ENCODE data around the gene NFIB. TPM values are rescaled to one million over a fixed set of nuclear protein-coding genes. Genes with fewer than 3 reads are reported as not detected.

Gene NFIB
- total RNA-seq, 1 experiment from 2014 or later = 12.5 TPM

DNA sequence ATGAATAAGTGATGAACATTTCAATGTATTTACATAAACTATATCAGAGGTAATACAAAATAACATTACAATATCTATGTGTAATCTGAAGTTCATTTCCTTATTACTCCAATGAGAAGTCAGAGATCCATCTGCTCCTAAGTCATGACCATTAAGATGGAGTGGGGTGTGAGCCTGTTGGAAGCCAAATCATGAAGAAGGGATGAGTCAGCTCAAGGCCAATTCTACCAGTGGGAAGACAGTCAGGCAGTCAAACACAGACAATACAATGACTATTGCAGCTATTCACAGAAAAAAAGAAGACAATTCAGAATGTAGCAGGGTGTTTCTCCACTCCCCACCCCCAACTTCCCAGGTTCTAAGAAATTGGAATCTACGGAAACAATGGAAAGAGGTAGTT is 155.0 kb downstream of the NFIB start (continued):
- TF ChIP-seq, protein P1, sequence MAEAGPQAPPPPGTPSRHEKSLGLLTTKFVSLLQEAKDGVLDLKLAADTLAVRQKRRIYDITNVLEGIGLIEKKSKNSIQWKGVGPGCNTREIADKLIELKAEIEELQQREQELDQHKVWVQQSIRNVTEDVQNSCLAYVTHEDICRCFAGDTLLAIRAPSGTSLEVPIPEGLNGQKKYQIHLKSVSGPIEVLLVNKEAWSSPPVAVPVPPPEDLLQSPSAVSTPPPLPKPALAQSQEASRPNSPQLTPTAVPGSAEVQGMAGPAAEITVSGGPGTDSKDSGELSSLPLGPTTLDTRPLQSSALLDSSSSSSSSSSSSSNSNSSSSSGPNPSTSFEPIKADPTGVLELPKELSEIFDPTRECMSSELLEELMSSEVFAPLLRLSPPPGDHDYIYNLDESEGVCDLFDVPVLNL (CRISPR knock-in tag; IDR thresholded peaks at IDR 0.05; ENCODE audit: borderline replicate concordance, low read depth) = no peak
- TF ChIP-seq ZNF219 (CRISPR knock-in tag; IDR thresholded peaks at IDR 0.05; ENCODE audit: borderline replicate concordance) = no peak
- no peak for TF ChIP-seq SP1 (CRISPR knock-in tag; conservative IDR thresholded peaks at IDR 0.05)
- no peak for TF ChIP-seq NR1H2 (CRISPR knock-in tag; IDR thresholded peaks at IDR 0.05)

DNA sequence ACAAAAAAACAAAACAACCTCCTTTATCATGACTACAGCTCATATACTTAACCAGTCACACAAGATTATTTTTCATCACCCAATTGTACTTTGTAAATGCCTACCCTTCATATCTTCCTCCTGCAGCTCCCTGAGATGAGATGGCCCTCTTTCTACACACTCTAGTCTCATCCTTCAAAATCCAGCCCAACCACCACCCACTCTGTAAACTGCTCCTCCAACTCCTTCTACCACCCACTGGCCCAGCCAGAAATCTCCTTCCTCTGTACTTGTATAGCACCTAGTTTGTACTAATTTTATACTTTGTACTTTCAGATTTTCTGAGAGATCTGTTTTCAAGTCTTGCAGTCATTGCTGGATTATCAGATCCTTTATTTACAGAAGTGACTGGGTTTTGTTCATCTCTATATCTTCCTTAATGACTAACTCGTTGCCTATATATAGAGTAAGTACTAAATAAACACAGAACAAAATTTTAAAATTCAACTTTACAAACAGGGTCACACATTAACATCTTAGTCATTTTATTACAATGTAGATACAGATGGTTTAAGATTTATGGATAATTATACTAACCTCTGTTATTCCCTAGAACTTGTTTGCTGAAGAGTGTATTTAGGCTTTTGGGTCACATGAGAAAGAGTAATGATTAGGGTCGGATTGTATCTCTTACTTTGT is 155.7 kb downstream of the NFIB start:
- Mint-ChIP-seq H3K36me3 (peaks cover 3% of the 10 kb centered on the region; the same call in 1 of the 2 replicates), H3K9me3 (no peaks in the 10 kb centered on the region), H3K4me1 (peaks cover 30% of the 10 kb centered on the region), H3K27me3 (ENCODE audit: low read depth) (no peaks in the 10 kb centered on the region), H3K4me3 (no peak overlapping the region), H3K27ac (no peak overlapping the region)
- no peak for TF ChIP-seq KAT7 (CRISPR knock-in tag; IDR thresholded peaks at IDR 0.05; ENCODE audit: borderline replicate concordance)
- TF ChIP-seq ZBTB21 (CRISPR knock-in tag; IDR thresholded peaks at IDR 0.05; ENCODE audit: borderline replicate concordance) = no peak
- CTCF ChIA-PET = no interaction called here
- ATAC-seq (no peak), DNase-seq (ENCODE audit: low spot score) (no peak)
- POLR2A ChIA-PET = no interaction called here

DNA sequence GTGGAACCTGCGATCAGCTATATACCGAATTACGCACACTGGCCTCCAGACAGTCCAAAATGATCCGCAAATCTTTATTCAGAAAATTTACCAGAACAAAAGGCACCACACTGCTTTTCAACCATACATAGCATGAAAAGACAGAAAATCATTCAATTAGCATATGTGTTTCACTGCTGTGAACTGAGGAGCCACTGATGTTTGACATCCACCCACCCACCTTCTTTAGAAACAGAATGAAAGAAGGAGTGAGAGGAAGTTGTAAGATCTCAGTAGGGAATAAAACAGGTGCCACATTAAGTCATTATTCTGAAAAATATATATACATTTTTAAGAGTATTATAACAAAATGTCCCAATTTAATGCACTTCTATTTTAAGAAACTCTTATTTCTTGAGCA is 156.8 kb downstream of the NFIB start:
- H3K4me3 Mint-ChIP-seq = no peak overlapping the region
- H3K36me3 Mint-ChIP-seq = peaks cover 3% of the 10 kb centered on the region; the same call in 1 of the 2 replicates
- H3K27me3 Mint-ChIP-seq (ENCODE audit: low read depth) = no peaks in the 10 kb centered on the region
- POLR2A ChIA-PET = interaction anchor here (0.7 kb wide), 1 partner anchor 133 kb away, joined by 3 read pairs; no protein-coding TSS in a partner anchor
- CTCF ChIA-PET = no interaction called here
- DNase-seq (ENCODE audit: low spot score) (no peak), ATAC-seq (no peak)
- no peaks in the 10 kb centered on the region for H3K9me3 Mint-ChIP-seq
- peaks cover 33% of the 10 kb centered on the region for H3K4me1 Mint-ChIP-seq
- TF ChIP-seq, protein P2, sequence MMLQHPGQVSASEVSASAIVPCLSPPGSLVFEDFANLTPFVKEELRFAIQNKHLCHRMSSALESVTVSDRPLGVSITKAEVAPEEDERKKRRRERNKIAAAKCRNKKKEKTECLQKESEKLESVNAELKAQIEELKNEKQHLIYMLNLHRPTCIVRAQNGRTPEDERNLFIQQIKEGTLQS (CRISPR knock-in tag; conservative IDR thresholded peaks at IDR 0.05) = no peak
- TF ChIP-seq ZNF121 (CRISPR knock-in tag; IDR thresholded peaks at IDR 0.05) (no peak), SP1 (CRISPR knock-in tag; conservative IDR thresholded peaks at IDR 0.05) (no peak)
- TF ChIP-seq, protein P3, sequence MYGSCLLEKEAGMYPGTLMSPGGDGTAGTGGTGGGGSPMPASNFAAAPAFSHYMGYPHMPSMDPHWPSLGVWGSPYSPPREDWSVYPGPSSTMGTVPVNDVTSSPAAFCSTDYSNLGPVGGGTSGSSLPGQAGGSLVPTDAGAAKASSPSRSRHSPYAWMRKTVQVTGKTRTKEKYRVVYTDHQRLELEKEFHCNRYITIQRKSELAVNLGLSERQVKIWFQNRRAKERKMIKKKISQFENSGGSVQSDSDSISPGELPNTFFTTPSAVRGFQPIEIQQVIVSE (CRISPR knock-in tag; IDR thresholded peaks at IDR 0.05; ENCODE audit: borderline replicate concordance) = no peak
- TF ChIP-seq, protein P4, sequence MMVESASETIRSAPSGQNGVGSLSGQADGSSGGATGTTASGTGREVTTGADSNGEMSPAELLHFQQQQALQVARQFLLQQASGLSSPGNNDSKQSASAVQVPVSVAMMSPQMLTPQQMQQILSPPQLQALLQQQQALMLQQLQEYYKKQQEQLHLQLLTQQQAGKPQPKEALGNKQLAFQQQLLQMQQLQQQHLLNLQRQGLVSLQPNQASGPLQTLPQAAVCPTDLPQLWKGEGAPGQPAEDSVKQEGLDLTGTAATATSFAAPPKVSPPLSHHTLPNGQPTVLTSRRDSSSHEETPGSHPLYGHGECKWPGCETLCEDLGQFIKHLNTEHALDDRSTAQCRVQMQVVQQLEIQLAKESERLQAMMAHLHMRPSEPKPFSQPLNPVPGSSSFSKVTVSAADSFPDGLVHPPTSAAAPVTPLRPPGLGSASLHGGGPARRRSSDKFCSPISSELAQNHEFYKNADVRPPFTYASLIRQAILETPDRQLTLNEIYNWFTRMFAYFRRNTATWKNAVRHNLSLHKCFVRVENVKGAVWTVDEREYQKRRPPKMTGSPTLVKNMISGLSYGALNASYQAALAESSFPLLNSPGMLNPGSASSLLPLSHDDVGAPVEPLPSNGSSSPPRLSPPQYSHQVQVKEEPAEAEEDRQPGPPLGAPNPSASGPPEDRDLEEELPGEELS (CRISPR knock-in tag; IDR thresholded peaks at IDR 0.05) = no peak
- H3K27ac Mint-ChIP-seq = no peak overlapping the region

DNA sequence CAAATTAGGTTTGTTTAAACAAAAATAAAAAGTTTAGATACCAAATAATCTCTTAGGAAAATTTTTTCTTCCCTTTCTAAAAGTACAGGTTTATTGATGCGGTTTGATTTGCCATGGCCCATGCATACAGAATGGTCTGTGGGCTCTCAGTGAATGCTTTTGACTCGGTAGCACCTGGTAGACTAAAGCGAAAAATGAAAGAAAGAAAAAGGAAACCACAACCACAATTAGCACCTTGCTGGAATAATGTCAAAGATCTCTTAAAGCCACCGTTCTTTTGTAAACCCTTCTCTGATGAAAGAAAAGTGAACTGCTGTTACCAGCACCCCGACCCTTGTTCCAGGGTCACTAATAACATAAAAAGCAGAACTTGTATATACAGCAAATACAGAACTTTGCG is 157.9 kb downstream of the NFIB start:
- no peaks in the 10 kb centered on the region for H3K9me3 Mint-ChIP-seq
- DNase-seq (ENCODE audit: low spot score) (no peak), ATAC-seq (no peak)
- ChIA-PET CTCF (no interaction called here), POLR2A (no interaction called here)
- H3K4me1 Mint-ChIP-seq = peaks cover 33% of the 10 kb centered on the region
- H3K4me3 Mint-ChIP-seq = no peak overlapping the region
- H3K27ac Mint-ChIP-seq = no peak overlapping the region
- H3K36me3 Mint-ChIP-seq = peaks cover 3% of the 10 kb centered on the region; the same call in 1 of the 2 replicates
- no peaks in the 10 kb centered on the region for H3K27me3 Mint-ChIP-seq (ENCODE audit: low read depth)
- TF ChIP-seq FOXJ3 (CRISPR knock-in tag; IDR thresholded peaks at IDR 0.05; ENCODE audit: borderline replicate concordance) (no peak), NR1H2 (CRISPR knock-in tag; IDR thresholded peaks at IDR 0.05) (no peak), OVOL2 (CRISPR knock-in tag; IDR thresholded peaks at IDR 0.05; ENCODE audit: borderline replicate concordance) (no peak), NR2C2 (CRISPR knock-in tag; IDR thresholded peaks at IDR 0.05) (no peak), JAZF1 (CRISPR knock-in tag; IDR thresholded peaks at IDR 0.05) (no peak), TEAD1 (CRISPR knock-in tag; IDR thresholded peaks at IDR 0.05) (no peak)
- TF ChIP-seq, protein P5, sequence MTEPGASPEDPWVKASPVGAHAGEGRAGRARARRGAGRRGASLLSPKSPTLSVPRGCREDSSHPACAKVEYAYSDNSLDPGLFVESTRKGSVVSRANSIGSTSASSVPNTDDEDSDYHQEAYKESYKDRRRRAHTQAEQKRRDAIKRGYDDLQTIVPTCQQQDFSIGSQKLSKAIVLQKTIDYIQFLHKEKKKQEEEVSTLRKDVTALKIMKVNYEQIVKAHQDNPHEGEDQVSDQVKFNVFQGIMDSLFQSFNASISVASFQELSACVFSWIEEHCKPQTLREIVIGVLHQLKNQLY (CRISPR knock-in tag; IDR thresholded peaks at IDR 0.05) = no peak
- TF ChIP-seq, protein P6, sequence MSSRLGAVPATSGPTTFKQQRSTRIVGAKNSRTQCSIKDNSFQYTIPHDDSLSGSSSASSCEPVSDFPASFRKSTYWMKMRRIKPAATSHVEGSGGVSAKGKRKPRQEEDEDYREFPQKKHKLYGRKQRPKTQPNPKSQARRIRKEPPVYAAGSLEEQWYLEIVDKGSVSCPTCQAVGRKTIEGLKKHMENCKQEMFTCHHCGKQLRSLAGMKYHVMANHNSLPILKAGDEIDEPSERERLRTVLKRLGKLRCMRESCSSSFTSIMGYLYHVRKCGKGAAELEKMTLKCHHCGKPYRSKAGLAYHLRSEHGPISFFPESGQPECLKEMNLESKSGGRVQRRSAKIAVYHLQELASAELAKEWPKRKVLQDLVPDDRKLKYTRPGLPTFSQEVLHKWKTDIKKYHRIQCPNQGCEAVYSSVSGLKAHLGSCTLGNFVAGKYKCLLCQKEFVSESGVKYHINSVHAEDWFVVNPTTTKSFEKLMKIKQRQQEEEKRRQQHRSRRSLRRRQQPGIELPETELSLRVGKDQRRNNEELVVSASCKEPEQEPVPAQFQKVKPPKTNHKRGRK (CRISPR knock-in tag; IDR thresholded peaks at IDR 0.05; ENCODE audit: borderline replicate concordance) = no peak
- TF ChIP-seq, protein P7, sequence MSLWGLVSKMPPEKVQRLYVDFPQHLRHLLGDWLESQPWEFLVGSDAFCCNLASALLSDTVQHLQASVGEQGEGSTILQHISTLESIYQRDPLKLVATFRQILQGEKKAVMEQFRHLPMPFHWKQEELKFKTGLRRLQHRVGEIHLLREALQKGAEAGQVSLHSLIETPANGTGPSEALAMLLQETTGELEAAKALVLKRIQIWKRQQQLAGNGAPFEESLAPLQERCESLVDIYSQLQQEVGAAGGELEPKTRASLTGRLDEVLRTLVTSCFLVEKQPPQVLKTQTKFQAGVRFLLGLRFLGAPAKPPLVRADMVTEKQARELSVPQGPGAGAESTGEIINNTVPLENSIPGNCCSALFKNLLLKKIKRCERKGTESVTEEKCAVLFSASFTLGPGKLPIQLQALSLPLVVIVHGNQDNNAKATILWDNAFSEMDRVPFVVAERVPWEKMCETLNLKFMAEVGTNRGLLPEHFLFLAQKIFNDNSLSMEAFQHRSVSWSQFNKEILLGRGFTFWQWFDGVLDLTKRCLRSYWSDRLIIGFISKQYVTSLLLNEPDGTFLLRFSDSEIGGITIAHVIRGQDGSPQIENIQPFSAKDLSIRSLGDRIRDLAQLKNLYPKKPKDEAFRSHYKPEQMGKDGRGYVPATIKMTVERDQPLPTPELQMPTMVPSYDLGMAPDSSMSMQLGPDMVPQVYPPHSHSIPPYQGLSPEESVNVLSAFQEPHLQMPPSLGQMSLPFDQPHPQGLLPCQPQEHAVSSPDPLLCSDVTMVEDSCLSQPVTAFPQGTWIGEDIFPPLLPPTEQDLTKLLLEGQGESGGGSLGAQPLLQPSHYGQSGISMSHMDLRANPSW (CRISPR knock-in tag; conservative IDR thresholded peaks at IDR 0.05; ENCODE audit: low read depth) = no peak
